Measurements from ENCODE around the gene XIRP2. TPM values are rescaled to one million over a fixed set of nuclear protein-coding genes. Genes with fewer than 3 reads are reported as not detected.

XIRP2 gene
- total and polyA plus RNA-seq, 2 of the 8 experiments (the other 6 are each of a cell fraction or from before 2014, with no cell fraction given) = 0.11 TPM; not detected in 1

DNA sequence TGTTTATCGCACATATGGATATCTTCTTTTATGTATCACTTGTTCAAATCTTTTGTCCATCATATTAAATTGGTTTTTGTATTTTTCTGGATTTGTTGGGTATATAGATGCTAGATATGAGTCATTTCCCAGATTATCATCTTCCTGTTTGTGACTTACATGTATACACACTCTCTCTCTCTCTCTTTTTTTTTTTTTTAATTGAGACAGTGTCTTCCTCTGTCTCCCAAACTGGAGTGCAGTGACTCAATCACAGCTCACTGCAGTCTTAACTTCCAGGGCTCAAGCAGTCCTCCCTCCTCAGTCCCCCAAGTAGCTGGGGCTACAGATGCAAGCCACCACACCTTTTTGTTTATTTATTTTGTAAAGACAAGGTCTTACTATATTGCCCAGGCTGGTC lies 43.8 kb downstream of the XIRP2 start:
- H3K18ac ChIP-seq (ENCODE audit: extremely low read depth, low read length) = no peak overlapping the region
- no peaks in the 10 kb centered on the region for H3K79me1 ChIP-seq (ENCODE audit: low read depth, low read length)
- no peak overlapping the region for H4K91ac ChIP-seq (replicated peaks; ENCODE audit: insufficient read length, low read length)
- no peak overlapping the region for H3K9ac ChIP-seq (replicated peaks in 1 of 4; ENCODE audit: extremely low read depth in 1 of 4, low read depth in 3 of 4, low read length in 3 of 4)
- WGBS, 2 experiments (ENCODE audit: extremely low coverage in 1 of 2, insufficient coverage in 1 of 2, insufficient read length in 1 of 2, insufficient replicate concordance in 2 of 2, low coverage in 1 of 2, low lambda C conversion rate in 2 of 2, missing lambda C conversion rate in 1 of 2) = 93% methylated on average over 1 of the region's 1 CpG; no CpG with 5 or more reads in 1 of the 2 experiments
- no peak overlapping the region for H2AFZ ChIP-seq (ENCODE audit: low read length)
- no peak overlapping the region for H3K56ac ChIP-seq (replicated peaks; ENCODE audit: insufficient read length, low read depth, low read length)
- no peak overlapping the region for H2BK15ac ChIP-seq (ENCODE audit: low read length)
- no peaks in the 10 kb centered on the region for H4K20me1 ChIP-seq (replicated peaks in 1 of 2; ENCODE audit: control insufficient read depth in 1 of 2, insufficient read depth in 2 of 2, low read length in 2 of 2)
- no peak overlapping the region for H3K4me2 ChIP-seq (ENCODE audit: insufficient read depth in 1 of 2, low read depth in 2 of 2, low read length in 2 of 2)
- no peak overlapping the region for H3K4ac ChIP-seq (replicated peaks; ENCODE audit: insufficient read length, low read depth, low read length)
- ChIA-PET POLR2A (ENCODE audit: partially characterized antibody) (no interaction called here), CTCF (ENCODE audit: partially characterized antibody) (interaction anchor here (1.9 kb wide), 1 partner anchor 15 kb away, joined by 4 read pairs; no protein-coding TSS in a partner anchor)
- no peak for TF ChIP-seq KDM1A (IDR thresholded peaks at IDR 0.05; ENCODE audit: borderline replicate concordance, low read length)
- no peak for TF ChIP-seq TEAD4 (IDR thresholded peaks at IDR 0.05; ENCODE audit: low read depth, low read length)
- TF ChIP-seq KDM5A (IDR thresholded peaks at IDR 0.05; ENCODE audit: low read length) = no peak
- no peak for TF ChIP-seq CHD1 (IDR thresholded peaks at IDR 0.05; ENCODE audit: low read depth, low read length)
- TF ChIP-seq SP1 (IDR thresholded peaks at IDR 0.05; ENCODE audit: low read depth, low read length) = no peak
- TF ChIP-seq BRCA1 (IDR thresholded peaks at IDR 0.05; ENCODE audit: low read depth, low read length) = no peak
- TF ChIP-seq TAF1 (IDR thresholded peaks at IDR 0.05; ENCODE audit: low read depth, low read length) = no peak
- TF ChIP-seq SIX5 (IDR thresholded peaks at IDR 0.05; ENCODE audit: low read depth, low read length) = no peak
- no peak overlapping the region for H3K14ac ChIP-seq (ENCODE audit: insufficient read length)
- H2BK12ac ChIP-seq (ENCODE audit: low read depth, low read length) = no peak overlapping the region
- no peak for FAIRE-seq
- H3K27me3 ChIP-seq (replicated peaks in 1 of 4; ENCODE audit: control insufficient read depth in 3 of 4, extremely low read depth in 1 of 4, insufficient read depth in 3 of 4, low read length in 3 of 4) = no peaks in the 10 kb centered on the region
- no peaks in the 10 kb centered on the region for H3K79me2 ChIP-seq (ENCODE audit: control insufficient read depth in 1 of 2, insufficient read depth in 2 of 2, low read length in 2 of 2)
- H3K23ac ChIP-seq (ENCODE audit: insufficient read length) = no peak overlapping the region
- H3K23me2 ChIP-seq (ENCODE audit: low read depth, low read length) = no peaks in the 10 kb centered on the region; the same call in 1 of the 2 replicates
- H4K5ac ChIP-seq (ENCODE audit: insufficient read length, low read depth, low read length) = no peak overlapping the region
- no peak overlapping the region for H3K27ac ChIP-seq (ENCODE audit: low read depth, low read length)
- H4K8ac ChIP-seq (ENCODE audit: extremely low read depth, insufficient read depth, low read length) = no peak overlapping the region
- H3K4me3 ChIP-seq (ENCODE audit: extremely low read depth in 1 of 4, insufficient read depth in 2 of 4, low read depth in 3 of 4, low read length in 4 of 4) = no peak overlapping the region
- H3K36me3 ChIP-seq (ENCODE audit: control insufficient read depth in 2 of 4, insufficient read depth in 4 of 4, low read length in 3 of 4) = no peaks in the 10 kb centered on the region
- H2BK120ac ChIP-seq (replicated peaks; ENCODE audit: low read depth, low read length) = no peak overlapping the region
- H2BK5ac ChIP-seq (ENCODE audit: low read depth, low read length) = no peak overlapping the region
- H3K4me1 ChIP-seq (replicated peaks in 1 of 4; ENCODE audit: control insufficient read depth in 3 of 4, insufficient read depth in 4 of 4, low read length in 3 of 4) = no peaks in the 10 kb centered on the region
- H2AK5ac ChIP-seq (ENCODE audit: low read depth, low read length) = no peak overlapping the region
- H3K9me3 ChIP-seq (ENCODE audit: insufficient read depth in 2 of 2, low read depth in 1 of 2, low read length in 1 of 2) = 0 out of 4 replicates have a peak, but pooled peaks cover 0 to 2% of the 10 kb centered on the region in 2 experiments
- DNase-seq (ENCODE audit: low read depth in 1 of 2, low spot score in 2 of 2) = no peak
- H2BK20ac ChIP-seq (ENCODE audit: low read length) = no peak overlapping the region

Data from H1 (cell line).